Keratinocyte (primary cell): ENCODE data around the gene RPS25. TPM values are rescaled to one million over a fixed set of nuclear protein-coding genes. Genes with fewer than 3 reads are reported as not detected.
A peak's percentile ranks its signal among the peaks of the same experiment; 100 is the strongest.

Source experiments
- DNase-seq: peaks from one replicate; pipeline ENCODE4 v3.0.0-alpha.2; 2011; ENCODE audit warnings: low read depth, missing footprints, low spot score
- FAIRE-seq: peaks from 2 replicates; lab custom pipeline; 2011; peaks lifted over from hg19 to GRCh38; lab: Jason Lieb, UNC
- H2AFZ ChIP-seq: 2 replicates; pipeline ENCODE4 v1.6.0; 2012; ENCODE audit warnings: low read length, control low read depth, inconsistent platforms; ENCODE audit not compliant: control insufficient read depth
- H3K27ac ChIP-seq: 2 replicates; pipeline ENCODE4 v1.5.1; 2011; ENCODE audit warnings: low read length; ENCODE audit not compliant: control insufficient read depth, insufficient read depth
- H3K27me3 ChIP-seq: 3 replicates; pipeline ENCODE4 v1.6.0; 2011; ENCODE audit warnings: low read length; ENCODE audit not compliant: control insufficient read depth, insufficient read depth; ENCODE audit errors: extremely low read depth
- H3K36me3 ChIP-seq, 2 experiments: 2 replicates in 1 of 2; 3 replicates in 1 of 2; pipeline ENCODE4 v1.5.1; 2011; ENCODE audit warnings: low read length in 2 of 2, mild to moderate bottlenecking in 1 of 2; ENCODE audit not compliant: control insufficient read depth in 2 of 2, insufficient read depth in 2 of 2; ENCODE audit errors: extremely low read depth in 1 of 2
- H3K4me1 ChIP-seq: 3 replicates; pipeline ENCODE4 v1.5.1; 2011; ENCODE audit warnings: low read length; ENCODE audit not compliant: control insufficient read depth, insufficient read depth; ENCODE audit errors: extremely low read depth
- H3K4me2 ChIP-seq: 3 replicates; pipeline ENCODE4 v1.6.0; 2011; ENCODE audit warnings: low read depth, low read length; ENCODE audit not compliant: control insufficient read depth, insufficient read depth; ENCODE audit errors: extremely low read depth
- H3K4me3 ChIP-seq, 3 experiments: fragments of 200-600 bp in 1 of 3; sonication (generic) in 1 of 3; 2 replicates in 2 of 3; 3 replicates in 1 of 3; pipeline ENCODE4 v1.5.1; 2011 to 2016; ENCODE audit warnings: low read length in 3 of 3, mild to moderate bottlenecking in 3 of 3, control low read depth in 2 of 3, inconsistent platforms in 1 of 3, low read depth in 1 of 3, mixed read lengths in 1 of 3, mixed run types in 1 of 3, moderate library complexity in 1 of 3; ENCODE audit not compliant: control insufficient read depth in 2 of 3, insufficient read depth in 2 of 3; ENCODE audit errors: extremely low read depth in 1 of 3
- H3K79me2 ChIP-seq: 2 replicates; pipeline ENCODE4 v1.6.0; 2012; ENCODE audit warnings: low read length; ENCODE audit not compliant: control insufficient read depth, insufficient read depth
- H3K9ac ChIP-seq: 3 replicates; pipeline ENCODE4 v1.6.0; 2011; ENCODE audit warnings: low read length; ENCODE audit not compliant: control insufficient read depth, insufficient read depth; ENCODE audit errors: extremely low read depth
- H3K9me1 ChIP-seq: 3 replicates; pipeline ENCODE4 v1.6.0; 2011; ENCODE audit warnings: low read length; ENCODE audit not compliant: control insufficient read depth, insufficient read depth; ENCODE audit errors: extremely low read depth
- H3K9me3 ChIP-seq: 2 replicates; pipeline ENCODE4 v1.5.1; 2012; ENCODE audit warnings: low read depth, low read length; ENCODE audit not compliant: control insufficient read depth
- H4K20me1 ChIP-seq: 3 replicates; pipeline ENCODE4 v1.6.0; 2011; ENCODE audit warnings: low read length; ENCODE audit not compliant: control insufficient read depth, insufficient read depth; ENCODE audit errors: extremely low read depth
- EZH2 ChIP-seq: IDR thresholded peaks from one replicate; pipeline ENCODE4 v1.6.1; 2012; ENCODE audit warnings: inconsistent platforms, mild to moderate bottlenecking, low read length, moderate library complexity
- dilution Hi-C: fragments of 300-500 bp; cut with MboI; formaldehyde crosslinking; loops from one replicate; pipeline ENCODE4 v1.7.0; 2020; ENCODE audit warnings: low sequenced_read_pairs; ENCODE audit not compliant: extremely low pct_ligation_motif_present
- polyA plus RNA-seq, 5 experiments: library from polyadenylated mRNA; depleted of rRNA in 3 of 5; stranded (reverse) in 3 of 5; stranded (forward) in 1 of 5; unstranded in 1 of 5; fragments of >200 nt; gene quantifications; 1 replicate in 1 of 5; 2 replicates in 3 of 5; 3 replicates in 1 of 5; pipeline versions ENCODE4 v1.2.1 to v1.2.3, GENCODE V29; 2011 to 2012; ENCODE audit warnings: missing spikeins in 2 of 5, low read depth in 1 of 5, low replicate concordance in 1 of 5
- TF ChIP-seq, protein P1 (sequence below), 3 experiments: IDR thresholded peaks in 1 of 3; conservative IDR thresholded peaks in 1 of 3; optimal IDR thresholded peaks in 1 of 3; 2 replicates in 2 of 3; 3 replicates in 1 of 3; pipeline versions ENCODE3 to v1.5.1; 2011; ENCODE audit warnings: low read length in 3 of 3, mild to moderate bottlenecking in 3 of 3, moderate library complexity in 2 of 3, control low read depth in 1 of 3, inconsistent platforms in 1 of 3; ENCODE audit not compliant: insufficient read depth in 2 of 3; ENCODE audit errors: extremely low read depth in 1 of 3

Gene RPS25
- polyA plus RNA-seq, 1 donor (not counting 4 experiments of a cell fraction or from before 2014, with no cell fraction given) = 978 TPM

DNA sequence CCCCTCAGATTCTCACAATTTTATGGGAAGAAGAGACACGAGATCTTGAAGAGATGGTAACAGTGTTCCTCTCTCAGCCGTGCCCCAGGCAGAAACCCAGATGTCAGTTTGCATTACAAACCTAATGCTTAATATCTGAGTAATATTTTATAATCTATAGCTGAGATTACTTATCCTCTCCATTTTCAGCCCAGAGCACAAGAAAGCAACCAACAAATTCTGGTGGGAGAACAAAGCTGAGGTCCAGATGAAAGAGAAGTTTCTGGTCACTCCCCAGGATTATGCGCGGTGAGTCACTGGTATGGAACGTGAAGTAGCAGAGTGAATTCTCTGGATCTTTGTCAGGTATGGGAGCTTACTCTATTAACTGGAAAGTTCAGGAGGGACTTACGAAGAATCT lies 19.3 kb downstream of the RPS25 start:
- H3K4me1 ChIP-seq = peaks cover 26% of the 10 kb centered on the region
- H3K9me3 ChIP-seq = no peaks in the 10 kb centered on the region
- H3K9ac ChIP-seq = peak overlapping the region; percentile 76
- peak; percentile 64 for DNase-seq
- H3K79me2 ChIP-seq = peaks cover 23% of the 10 kb centered on the region
- H3K36me3 ChIP-seq = peaks cover 6 to 10% of the 10 kb centered on the region in 2 experiments
- peak overlapping the region; percentile 60 to 95 (median 93) for H3K4me3 ChIP-seq
- no peak for TF ChIP-seq EZH2
- TF ChIP-seq, protein P1, sequence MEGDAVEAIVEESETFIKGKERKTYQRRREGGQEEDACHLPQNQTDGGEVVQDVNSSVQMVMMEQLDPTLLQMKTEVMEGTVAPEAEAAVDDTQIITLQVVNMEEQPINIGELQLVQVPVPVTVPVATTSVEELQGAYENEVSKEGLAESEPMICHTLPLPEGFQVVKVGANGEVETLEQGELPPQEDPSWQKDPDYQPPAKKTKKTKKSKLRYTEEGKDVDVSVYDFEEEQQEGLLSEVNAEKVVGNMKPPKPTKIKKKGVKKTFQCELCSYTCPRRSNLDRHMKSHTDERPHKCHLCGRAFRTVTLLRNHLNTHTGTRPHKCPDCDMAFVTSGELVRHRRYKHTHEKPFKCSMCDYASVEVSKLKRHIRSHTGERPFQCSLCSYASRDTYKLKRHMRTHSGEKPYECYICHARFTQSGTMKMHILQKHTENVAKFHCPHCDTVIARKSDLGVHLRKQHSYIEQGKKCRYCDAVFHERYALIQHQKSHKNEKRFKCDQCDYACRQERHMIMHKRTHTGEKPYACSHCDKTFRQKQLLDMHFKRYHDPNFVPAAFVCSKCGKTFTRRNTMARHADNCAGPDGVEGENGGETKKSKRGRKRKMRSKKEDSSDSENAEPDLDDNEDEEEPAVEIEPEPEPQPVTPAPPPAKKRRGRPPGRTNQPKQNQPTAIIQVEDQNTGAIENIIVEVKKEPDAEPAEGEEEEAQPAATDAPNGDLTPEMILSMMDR (optimal IDR thresholded peaks at IDR 0.05 in 1 of 3, IDR thresholded peaks at IDR 0.05 in 1 of 3, conservative IDR thresholded peaks at IDR 0.05 in 1 of 3; ENCODE audit: extremely low read depth in 1 of 3, insufficient read depth in 2 of 3, low read length in 3 of 3) = no peak
- peak overlapping the region; percentile 84 for H2AFZ ChIP-seq
- peak overlapping the region; percentile 74 for H3K27ac ChIP-seq
- no peaks in the 10 kb centered on the region for H3K9me1 ChIP-seq
- peak; percentile 90 for FAIRE-seq
- no peaks in the 10 kb centered on the region for H4K20me1 ChIP-seq
- no peaks in the 10 kb centered on the region for H3K27me3 ChIP-seq
- dilution Hi-C loops = no loop called here
- peak overlapping the region; percentile 98 for H3K4me2 ChIP-seq

DNA sequence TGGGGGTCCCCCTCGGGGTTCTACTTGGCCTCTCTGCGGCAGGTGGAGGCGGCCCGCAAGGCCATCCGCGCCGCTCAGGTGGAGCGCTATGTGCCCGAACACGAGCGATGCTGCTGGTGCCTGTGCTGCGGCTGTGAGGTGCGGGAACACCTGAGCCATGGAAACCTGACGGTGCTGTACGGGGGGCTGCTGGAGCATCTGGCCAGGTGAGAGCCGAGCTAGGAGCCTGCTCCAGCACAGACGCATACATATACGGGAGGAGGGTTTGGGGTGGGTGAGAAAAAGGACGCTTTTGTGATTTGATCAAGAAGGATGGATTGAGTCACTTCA lies 19.8 kb downstream of the RPS25 start:
- Histone ChIP-seq H3K9ac (peak overlapping the region; percentile 76), H3K27me3 (no peaks in the 10 kb centered on the region), H3K4me3 (peak overlapping the region; percentile 60 to 95 (median 93)), H3K36me3 (peaks cover 6 to 10% of the 10 kb centered on the region in 2 experiments), H3K27ac (peak overlapping the region; percentile 74), H3K4me2 (peak overlapping the region; percentile 98), H3K9me1 (no peaks in the 10 kb centered on the region), H3K9me3 (no peaks in the 10 kb centered on the region), H2AFZ (peak overlapping the region; percentile 84), H4K20me1 (no peaks in the 10 kb centered on the region), H3K4me1 (peaks cover 26% of the 10 kb centered on the region), H3K79me2 (peaks cover 23% of the 10 kb centered on the region)
- dilution Hi-C loops = no loop called here
- TF ChIP-seq, protein P1 (optimal IDR thresholded peaks at IDR 0.05 in 1 of 3, IDR thresholded peaks at IDR 0.05 in 1 of 3, conservative IDR thresholded peaks at IDR 0.05 in 1 of 3; ENCODE audit: extremely low read depth in 1 of 3, insufficient read depth in 2 of 3, low read length in 3 of 3) = no peak
- no peak for TF ChIP-seq EZH2
- DNase-seq = no peak
- no peak for FAIRE-seq
